ENCODE data around the gene PTGES. TPM values are rescaled to one million over a fixed set of nuclear protein-coding genes. Genes with fewer than 3 reads are reported as not detected.

PTGES gene
- total RNA-seq, 1 donor from 2014 or later: 2.9 TPM

- no peaks in the 10 kb centered on the region for H3K36me3 ChIP-seq
- no peak overlapping the region for H3K4me2 ChIP-seq
- no peaks in the 10 kb centered on the region for H3K36me3 Mint-ChIP-seq
- H3K27ac ChIP-seq: no peak overlapping the region
- H3K4me1 Mint-ChIP-seq: peaks cover 7% of the 10 kb centered on the region
- no peaks in the 10 kb centered on the region for H3K9me3 Mint-ChIP-seq
- H3K27me3 Mint-ChIP-seq (ENCODE audit: insufficient read depth, low read depth): peaks cover 7% of the 10 kb centered on the region
- no peak overlapping the region for H3K27ac Mint-ChIP-seq
- H3K4me3 ChIP-seq: no peak overlapping the region
- H4K20me1 ChIP-seq (ENCODE audit: low read depth): no peaks in the 10 kb centered on the region
- H3K4me1 ChIP-seq: peaks cover 9% of the 10 kb centered on the region
- H2AFZ ChIP-seq (replicated peaks): no peak overlapping the region
- no peak overlapping the region for H3K9ac ChIP-seq
- no peaks in the 10 kb centered on the region for H3K79me2 ChIP-seq (ENCODE audit: low read depth)
- no peaks in the 10 kb centered on the region for H3F3A ChIP-seq (ENCODE audit: low read depth)
- TF ChIP-seq EZH2 (IDR thresholded peaks at IDR 0.05) (no peak), EZH2phosphoT487 (IDR thresholded peaks at IDR 0.05) (no peak)
- TF ChIP-seq, protein P1, sequence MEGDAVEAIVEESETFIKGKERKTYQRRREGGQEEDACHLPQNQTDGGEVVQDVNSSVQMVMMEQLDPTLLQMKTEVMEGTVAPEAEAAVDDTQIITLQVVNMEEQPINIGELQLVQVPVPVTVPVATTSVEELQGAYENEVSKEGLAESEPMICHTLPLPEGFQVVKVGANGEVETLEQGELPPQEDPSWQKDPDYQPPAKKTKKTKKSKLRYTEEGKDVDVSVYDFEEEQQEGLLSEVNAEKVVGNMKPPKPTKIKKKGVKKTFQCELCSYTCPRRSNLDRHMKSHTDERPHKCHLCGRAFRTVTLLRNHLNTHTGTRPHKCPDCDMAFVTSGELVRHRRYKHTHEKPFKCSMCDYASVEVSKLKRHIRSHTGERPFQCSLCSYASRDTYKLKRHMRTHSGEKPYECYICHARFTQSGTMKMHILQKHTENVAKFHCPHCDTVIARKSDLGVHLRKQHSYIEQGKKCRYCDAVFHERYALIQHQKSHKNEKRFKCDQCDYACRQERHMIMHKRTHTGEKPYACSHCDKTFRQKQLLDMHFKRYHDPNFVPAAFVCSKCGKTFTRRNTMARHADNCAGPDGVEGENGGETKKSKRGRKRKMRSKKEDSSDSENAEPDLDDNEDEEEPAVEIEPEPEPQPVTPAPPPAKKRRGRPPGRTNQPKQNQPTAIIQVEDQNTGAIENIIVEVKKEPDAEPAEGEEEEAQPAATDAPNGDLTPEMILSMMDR (IDR thresholded peaks at IDR 0.05): no peak
- H3K27me3 ChIP-seq: no peaks in the 10 kb centered on the region
- H3K4me3 Mint-ChIP-seq: no peak overlapping the region
- H3K9me3 ChIP-seq (ENCODE audit: low read depth): no peaks in the 10 kb centered on the region
- no peak for DNase-seq (ENCODE audit: low spot score)
Measured at GRCh38 chr9:129774791-129775447, 22.1 kb upstream of the PTGES start.

- no peaks in the 10 kb centered on the region for H3K9me3 Mint-ChIP-seq
- no peak overlapping the region for H2AFZ ChIP-seq (replicated peaks)
- H4K20me1 ChIP-seq (ENCODE audit: low read depth): no peaks in the 10 kb centered on the region
- H3F3A ChIP-seq (ENCODE audit: low read depth): no peaks in the 10 kb centered on the region
- no peak overlapping the region for H3K4me3 Mint-ChIP-seq
- peaks cover 5% of the 10 kb centered on the region for H3K27me3 Mint-ChIP-seq (ENCODE audit: insufficient read depth, low read depth)
- H3K27ac Mint-ChIP-seq: no peak overlapping the region
- no peaks in the 10 kb centered on the region for H3K27me3 ChIP-seq
- no peak for DNase-seq (ENCODE audit: low spot score)
- no peaks in the 10 kb centered on the region for H3K9me3 ChIP-seq (ENCODE audit: low read depth)
- H3K4me1 ChIP-seq: peaks cover 9% of the 10 kb centered on the region
- H3K27ac ChIP-seq: no peak overlapping the region
- H3K4me2 ChIP-seq: no peak overlapping the region
- TF ChIP-seq, protein P1 (IDR thresholded peaks at IDR 0.05): no peak
- TF ChIP-seq EZH2 (IDR thresholded peaks at IDR 0.05) (no peak), EZH2phosphoT487 (IDR thresholded peaks at IDR 0.05) (no peak)
- no peaks in the 10 kb centered on the region for H3K36me3 ChIP-seq
- no peaks in the 10 kb centered on the region for H3K36me3 Mint-ChIP-seq
- no peak overlapping the region for H3K4me3 ChIP-seq
- H3K9ac ChIP-seq: no peak overlapping the region
- peaks cover 7% of the 10 kb centered on the region for H3K4me1 Mint-ChIP-seq
- no peaks in the 10 kb centered on the region for H3K79me2 ChIP-seq (ENCODE audit: low read depth)
Measured at GRCh38 chr9:129773262-129774048, 20.6 kb upstream of the PTGES start.

GRCh38 chr9:129770741-129771140 is 17.9 kb upstream of the PTGES start:
- H3K79me2 ChIP-seq (ENCODE audit: low read depth): no peaks in the 10 kb centered on the region

More at GRCh38 chr9:129770741-129771140, 17.9 kb upstream of the PTGES start:
- Histone ChIP-seq H2AFZ (replicated peaks) (no peak overlapping the region), H3K4me1 (no peaks in the 10 kb centered on the region), H3K36me3 (no peaks in the 10 kb centered on the region), H3K27me3 (no peaks in the 10 kb centered on the region), H3K9ac (no peak overlapping the region), H3K4me2 (no peak overlapping the region), H4K20me1 (ENCODE audit: low read depth) (no peaks in the 10 kb centered on the region), H3K9me3 (ENCODE audit: low read depth) (no peaks in the 10 kb centered on the region), H3K27ac (no peak overlapping the region), H3F3A (ENCODE audit: low read depth) (no peaks in the 10 kb centered on the region), H3K4me3 (no peak overlapping the region)
- Mint-ChIP-seq H3K4me3 (no peak overlapping the region), H3K4me1 (no peaks in the 10 kb centered on the region), H3K27me3 (ENCODE audit: insufficient read depth, low read depth) (peaks cover 5% of the 10 kb centered on the region), H3K9me3 (no peaks in the 10 kb centered on the region), H3K27ac (no peak overlapping the region), H3K36me3 (no peaks in the 10 kb centered on the region)
- TF ChIP-seq, protein P1 (IDR thresholded peaks at IDR 0.05): no peak
- TF ChIP-seq EZH2phosphoT487 (IDR thresholded peaks at IDR 0.05): no peak
- TF ChIP-seq EZH2 (IDR thresholded peaks at IDR 0.05): no peak
- DNase-seq (ENCODE audit: low spot score): no peak
